ENCODE results near the gene HCK.
"Not testable (repeated sequence)": the region's sequence is repeated elsewhere in the genome, so short reads cannot be mapped to it uniquely, and the experiment has no call there.

The HCK gene

DNA sequence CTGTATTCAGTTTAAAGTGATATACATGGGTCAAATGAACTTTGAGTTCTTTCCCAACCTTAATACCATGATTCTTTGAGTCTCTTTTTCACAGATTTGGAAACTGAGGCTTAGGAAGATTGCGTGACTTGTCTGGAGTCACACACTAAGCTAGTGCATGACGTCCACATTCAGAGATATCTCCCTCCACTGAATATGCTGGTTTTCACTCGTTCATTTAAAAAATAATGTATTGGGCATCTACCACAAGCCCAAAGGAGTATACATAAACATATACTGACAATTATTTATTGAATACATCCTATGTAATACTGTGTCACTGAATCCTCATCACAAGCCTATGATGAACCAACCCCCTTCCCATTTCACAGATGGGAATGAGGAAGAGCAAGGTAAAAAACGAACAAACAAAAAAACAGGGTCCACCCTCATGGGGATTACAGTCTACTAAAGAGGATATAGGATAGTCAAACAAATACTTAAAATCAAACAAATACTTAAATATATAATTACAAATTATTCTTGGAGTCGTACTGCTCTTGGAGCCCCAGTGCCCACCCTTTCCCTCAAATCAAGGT is 56.9 kb downstream of the HCK start:
- no peak for DNase-seq (ENCODE audit: low spot score)

GRCh38 chr20:32109392-32110172 is 57.5 kb downstream of the HCK start, which contains the start of gene TM9SF4:
TSS of gene TM9SF4 (plus strand) at chr20:32109714. CDS start at chr20:32109741, 27 bp downstream.
- peak; percentile 93 for DNase-seq (ENCODE audit: low spot score)

DNA sequence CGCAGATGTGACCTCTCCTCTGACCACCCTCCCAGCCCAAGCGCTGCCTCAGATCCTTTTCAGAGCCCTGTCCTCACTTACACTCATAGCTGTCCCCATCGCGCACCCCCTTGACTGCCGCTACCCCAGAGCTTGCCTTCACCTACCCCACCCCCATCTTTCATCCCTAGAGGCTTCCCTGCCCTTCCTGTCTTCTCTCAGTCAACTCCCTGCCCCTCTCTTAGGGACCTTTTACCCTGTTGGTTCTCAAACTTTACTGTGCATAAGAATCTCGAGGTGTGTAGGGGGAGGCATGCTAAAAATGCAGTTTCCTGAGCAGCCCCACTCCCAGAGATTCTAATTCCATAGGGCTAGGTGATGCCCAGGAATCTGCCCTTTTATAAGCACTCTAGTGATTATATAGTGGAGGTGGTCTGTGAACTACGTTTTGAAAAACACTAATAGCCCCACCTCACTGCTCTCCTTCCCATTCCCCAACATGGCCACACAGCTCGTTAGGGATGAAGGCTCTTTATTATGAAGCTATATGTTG is 58.2 kb downstream of the HCK start:
- no peak for DNase-seq (ENCODE audit: low spot score)

- no peak for DNase-seq (ENCODE audit: low spot score)
Observed at GRCh38 chr20:32110727-32111126, 58.7 kb downstream of the HCK start.

DNA sequence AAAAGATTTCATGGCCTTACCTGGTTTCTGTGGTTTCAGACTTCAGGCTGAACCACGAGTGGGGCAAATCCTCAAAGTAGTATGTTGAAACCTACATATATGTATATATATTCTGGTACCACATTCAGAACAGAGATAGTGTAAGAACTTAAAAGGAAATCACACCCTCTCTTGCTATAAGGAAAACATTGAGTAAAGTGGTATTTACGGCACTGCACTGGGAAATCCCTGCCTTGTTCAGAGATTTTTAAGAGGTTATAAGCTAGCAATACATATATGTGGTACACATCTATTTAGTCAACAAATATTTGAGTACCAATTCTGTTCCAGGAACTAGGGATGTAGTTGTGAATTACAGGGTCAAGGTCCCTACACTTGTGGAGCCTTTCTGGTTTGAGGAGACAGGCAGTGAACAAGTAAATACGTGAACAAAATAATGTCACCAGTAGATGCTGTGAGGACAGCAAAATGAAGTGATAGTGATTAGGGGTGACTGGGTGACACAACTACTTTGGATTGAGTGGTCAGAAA is 59.2 kb downstream of the HCK start:
- no peak for DNase-seq (ENCODE audit: low spot score)

DNA sequence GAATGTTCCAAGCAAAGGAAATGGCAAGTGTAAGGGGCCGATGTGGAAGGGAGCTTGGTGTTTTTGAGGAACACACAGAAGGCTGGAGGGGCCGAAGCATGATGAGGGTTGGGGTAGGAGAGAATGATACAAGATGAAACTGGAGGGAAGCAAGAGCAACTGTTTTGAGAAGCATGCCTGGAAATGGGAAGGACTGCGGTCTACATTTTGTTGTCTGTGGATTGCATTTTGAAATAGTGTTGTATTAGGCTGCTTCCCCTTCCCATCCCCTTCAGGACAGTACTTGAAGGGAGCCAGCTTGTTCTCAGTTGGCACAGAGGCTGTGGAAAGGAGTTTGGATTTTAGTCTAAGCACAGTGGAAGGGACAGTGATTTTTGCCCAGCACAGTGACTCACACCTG is 59.7 kb downstream of the HCK start:
- DNase-seq (ENCODE audit: low spot score): no peak

DNA sequence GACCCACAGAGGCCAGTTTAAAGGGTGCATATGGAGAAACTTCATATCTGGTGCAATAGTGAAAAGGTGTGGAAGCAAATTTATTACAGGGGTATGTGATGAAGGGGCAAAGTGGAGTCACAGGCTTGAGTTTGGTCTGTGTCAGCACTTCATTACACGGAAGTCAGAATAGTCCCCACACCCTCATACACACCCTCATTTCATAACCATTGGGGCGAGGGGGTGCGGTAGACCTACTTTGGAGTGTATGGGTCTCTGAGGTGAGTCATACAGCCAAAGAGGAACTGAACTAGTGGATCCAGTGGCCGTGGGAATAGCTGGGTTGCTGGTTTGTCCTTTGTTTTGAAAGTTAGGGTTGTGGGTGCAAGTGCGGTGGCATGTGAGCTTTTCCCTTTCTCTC is 60.8 kb downstream of the HCK start:
- DNase-seq (ENCODE audit: low spot score): no peak

- DNase-seq (ENCODE audit: low spot score): no peak
Observed at GRCh38 chr20:32113591-32114260, 61.7 kb downstream of the HCK start.

- peak; percentile 15 for DNase-seq (ENCODE audit: low spot score)
Observed at GRCh38 chr20:32114305-32114960, 62.4 kb downstream of the HCK start.

DNA sequence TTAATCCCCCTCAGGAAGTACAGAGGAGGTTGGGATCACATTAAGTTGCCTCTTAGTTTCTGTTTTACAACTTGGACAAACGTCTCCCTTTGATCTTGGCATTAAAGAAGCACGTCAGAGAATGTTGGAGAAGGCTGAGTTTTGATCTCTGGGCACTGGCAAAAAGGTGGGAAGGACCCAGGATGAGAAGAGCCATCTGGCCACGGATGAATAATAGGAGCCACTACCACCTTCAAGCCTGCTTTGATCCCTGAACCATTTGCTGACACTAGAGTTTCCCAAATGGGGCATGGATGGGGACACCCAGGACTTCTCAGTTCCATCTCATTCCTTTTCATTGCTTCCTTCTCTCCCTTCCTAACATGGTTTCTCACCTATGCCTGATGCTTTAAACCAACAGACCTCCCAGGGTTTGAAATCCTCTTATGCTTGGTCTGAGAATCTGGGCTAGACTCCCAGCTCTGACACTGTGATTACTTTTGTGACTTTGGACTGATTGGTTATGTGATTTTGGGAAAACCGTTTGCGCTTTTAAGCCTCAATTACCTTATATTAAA is 63.2 kb downstream of the HCK start:
- no peak for DNase-seq (ENCODE audit: low spot score)

DNA sequence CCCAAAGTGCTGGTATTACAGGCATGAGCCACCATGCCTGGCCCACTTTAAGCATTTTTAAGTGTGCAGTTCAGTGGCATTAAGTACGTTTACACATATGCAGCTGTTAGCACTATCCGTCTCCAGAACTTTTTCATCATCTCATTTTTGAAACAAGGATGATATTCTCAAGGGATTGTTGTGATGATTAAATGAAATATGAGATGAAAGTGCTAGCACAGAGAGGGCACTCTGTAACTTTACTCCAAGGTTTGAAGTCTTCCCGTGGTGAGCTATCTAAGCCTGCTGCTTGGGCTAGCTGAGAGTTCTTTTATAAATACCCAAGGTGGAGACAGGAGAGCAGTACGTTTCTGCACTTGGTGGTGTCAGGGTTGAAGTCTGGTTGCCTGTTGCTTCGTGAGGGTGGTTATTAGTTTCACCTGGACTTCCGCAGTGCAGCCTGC is 64.1 kb downstream of the HCK start:
- DNase-seq (ENCODE audit: low spot score): no peak

DNA sequence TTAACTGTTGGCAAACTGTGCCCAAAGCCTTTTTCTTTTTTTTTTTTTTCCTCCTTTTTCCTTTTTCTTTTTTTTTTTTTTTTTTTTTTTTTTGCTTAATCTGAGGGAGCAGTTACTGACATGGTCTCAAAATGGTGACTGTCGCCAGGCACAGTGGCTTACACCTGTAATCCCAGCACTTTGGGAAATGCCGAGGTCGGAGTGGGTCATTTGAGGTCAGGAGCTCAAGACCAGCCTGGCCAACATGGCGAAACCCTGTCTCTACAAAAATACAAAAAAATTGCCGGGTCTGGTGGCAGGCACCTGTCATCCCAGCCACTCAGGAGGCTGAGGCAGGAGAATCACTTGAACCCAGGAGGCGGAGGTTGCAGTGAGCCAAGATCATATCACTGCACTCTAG is 64.8 kb downstream of the HCK start:
- DNase-seq (ENCODE audit: low spot score): not testable (repeated sequence)

DNA sequence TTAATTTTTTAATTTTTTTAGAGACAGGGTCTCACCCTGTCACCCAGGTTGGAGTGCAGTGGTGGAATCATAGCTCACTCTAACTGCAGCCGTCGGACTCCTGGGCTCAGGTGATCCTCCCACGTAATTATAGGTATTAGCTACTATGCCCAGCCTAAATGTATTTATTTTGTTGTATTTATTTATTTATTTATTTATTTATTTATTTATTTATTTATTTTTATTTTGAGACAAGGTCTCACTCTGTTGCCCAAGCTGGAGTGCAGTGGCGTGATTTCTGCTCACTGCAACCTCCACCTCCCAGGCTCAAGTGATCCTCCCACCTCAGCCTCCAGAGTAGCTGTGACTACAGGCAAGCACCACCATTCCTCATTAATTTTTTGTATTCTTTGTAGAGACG is 66.4 kb downstream of the HCK start:
- DNase-seq (ENCODE audit: low spot score): not testable (repeated sequence)

DNA sequence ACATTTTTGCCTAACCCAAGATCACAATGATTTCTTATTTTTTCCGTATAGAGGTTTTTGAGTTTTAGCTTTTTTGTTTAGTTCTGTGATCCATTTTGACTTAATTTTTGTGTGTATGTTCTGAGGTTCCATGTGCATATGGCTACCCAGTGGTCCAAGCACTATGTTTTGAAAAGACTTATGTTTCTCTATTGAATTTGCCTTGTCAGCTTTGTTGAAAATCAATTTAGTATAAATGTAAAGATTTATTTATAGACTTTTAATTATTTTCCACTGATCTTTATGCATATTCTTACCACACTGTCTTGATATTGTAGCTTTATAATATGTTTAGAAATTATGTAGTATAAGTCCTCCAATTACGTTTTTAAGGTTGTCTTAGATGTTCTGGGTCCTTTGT is 67.7 kb downstream of the HCK start:
- DNase-seq (ENCODE audit: low spot score): no peak

GRCh38 chr20:32121908-32122307 is 69.9 kb downstream of the HCK start:
- not testable (repeated sequence) for DNase-seq (ENCODE audit: low spot score)

DNA sequence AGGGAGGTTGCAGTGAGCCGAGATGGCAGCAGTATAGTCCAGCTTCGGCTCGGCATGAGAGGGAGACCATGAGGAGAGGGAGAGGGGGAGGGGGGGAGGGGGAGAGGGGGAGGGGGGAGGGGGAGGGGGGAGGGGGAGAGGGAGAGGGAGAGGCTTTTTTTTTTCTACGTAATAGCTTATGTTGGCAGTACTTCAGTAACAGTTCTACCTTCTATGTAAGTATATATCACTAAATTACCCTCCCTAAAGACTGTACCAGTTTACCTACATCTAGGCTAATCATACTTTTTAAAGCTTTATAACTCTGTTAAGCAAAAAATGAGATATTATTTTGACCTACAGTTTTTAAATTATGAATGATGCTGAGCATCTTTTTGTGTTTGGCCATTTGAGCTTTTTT is 71.0 kb downstream of the HCK start:
- no peak for DNase-seq (ENCODE audit: low spot score)

DNA sequence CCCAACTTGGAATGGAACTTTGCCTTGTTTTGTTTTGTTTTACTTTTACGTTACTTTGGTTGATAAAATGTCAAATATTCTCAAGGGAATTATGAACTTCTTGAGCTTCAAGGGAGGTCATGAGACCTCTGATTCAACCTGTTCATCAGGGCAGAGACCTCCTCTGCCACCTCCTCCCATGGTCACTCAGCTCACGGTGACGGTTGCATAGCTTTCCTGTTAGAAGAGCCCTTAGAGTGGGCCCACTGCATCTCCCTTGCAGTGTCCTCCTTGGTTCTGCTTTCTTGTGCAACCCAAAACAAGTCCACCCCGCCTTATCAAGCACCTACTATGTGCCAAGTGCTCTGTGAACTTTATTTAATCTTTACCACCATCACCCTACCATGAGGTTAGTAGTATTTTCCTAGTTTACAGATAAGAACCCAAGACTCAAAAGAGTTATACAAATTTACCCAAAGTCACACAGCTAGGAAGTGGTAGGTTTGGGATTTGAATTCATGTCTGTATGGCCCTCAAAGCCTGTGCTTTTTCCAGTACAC is 72.9 kb downstream of the HCK start:
- no peak for DNase-seq (ENCODE audit: low spot score)

DNA sequence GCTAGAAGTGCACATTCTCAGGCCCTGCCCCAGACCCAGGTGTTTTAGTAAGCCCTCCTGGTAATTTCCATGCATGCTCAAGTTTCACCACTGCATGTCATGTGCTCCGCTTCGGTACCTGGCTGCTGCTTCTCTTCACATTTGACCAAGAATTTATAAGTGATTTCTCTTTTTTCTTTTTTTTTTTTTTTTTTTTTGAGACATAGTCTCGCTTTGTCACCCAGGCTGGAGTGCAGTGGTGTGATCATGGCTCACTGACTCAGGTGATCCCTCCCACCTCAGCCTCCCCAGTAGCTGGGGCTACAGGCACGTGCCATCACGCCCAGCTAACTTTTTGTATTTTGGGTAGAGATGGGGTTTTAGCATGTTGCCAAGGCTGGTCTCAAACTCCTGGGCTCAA is 73.5 kb downstream of the HCK start:
- DNase-seq (ENCODE audit: low spot score): no peak

- no peak for DNase-seq (ENCODE audit: low spot score)
Observed at GRCh38 chr20:32126919-32127318, 74.9 kb downstream of the HCK start.

DNA sequence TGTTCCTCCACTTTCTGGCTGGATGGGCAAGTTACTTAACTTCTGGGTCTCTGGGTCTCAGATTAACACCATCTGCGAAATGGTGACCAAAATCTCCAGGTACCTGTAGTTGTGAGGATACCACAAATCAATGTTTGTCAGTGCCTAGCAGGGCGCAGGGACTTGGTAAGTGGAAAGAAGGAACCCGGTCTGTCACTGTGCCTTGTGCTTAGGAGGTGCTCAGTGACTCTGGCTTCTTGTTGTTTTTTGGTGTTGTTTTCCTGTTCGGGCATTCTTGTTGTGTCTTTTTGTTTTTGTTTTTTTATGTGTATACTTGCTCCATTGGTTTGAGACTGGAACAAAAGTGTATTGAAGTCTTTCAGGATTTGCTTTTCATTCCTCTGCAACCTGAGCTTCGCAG is 75.3 kb downstream of the HCK start:
- no peak for DNase-seq (ENCODE audit: low spot score)

DNA sequence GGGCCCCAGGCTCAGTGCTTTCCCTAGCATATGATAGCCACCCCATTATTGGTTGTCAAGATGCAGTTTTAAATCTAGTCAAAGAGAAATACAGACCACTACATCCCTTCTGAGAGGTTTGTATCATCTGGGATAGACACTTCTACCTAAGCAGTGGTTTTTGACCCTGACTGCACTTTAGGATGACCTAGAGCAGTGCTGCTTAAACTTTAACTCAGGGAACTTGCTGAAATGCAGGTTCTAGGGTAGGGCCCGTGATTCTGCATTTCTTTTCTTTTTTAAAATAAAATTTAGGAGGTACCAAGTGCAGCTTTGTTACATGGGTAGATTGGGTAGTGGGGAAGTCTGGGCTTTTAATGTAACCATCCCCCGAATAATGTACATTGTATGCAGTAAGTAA is 76.1 kb downstream of the HCK start:
- DNase-seq (ENCODE audit: low spot score): no peak

DNA sequence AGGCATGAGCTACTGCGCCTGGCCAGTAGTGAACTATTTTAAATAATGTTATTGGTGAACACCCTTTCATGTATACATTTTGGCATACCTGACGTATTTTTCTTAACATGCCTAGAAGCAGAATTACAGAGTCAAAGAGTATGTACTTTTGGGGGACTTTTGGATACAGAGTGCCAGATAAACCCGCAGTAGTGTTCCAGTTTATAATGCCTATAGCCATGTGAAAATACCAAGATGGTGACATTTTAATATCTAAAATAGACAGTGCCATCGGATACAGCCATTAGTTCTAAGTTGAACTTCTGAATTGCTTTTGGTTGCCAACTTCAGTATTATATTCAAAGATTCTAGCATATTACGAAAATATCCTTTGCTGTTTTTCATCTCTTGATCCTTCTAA is 77.8 kb downstream of the HCK start:
- DNase-seq (ENCODE audit: low spot score): no peak

All from GM03348 (cell line).